Ishikawa (cell line): ENCODE measurements around the gene P4HTM.

Source experiments
- CEBPB ChIP-seq: IDR thresholded peaks from 2 replicates; pipeline ENCODE4 v1.6.1; 2012
- CREB1 ChIP-seq: IDR thresholded peaks from 2 replicates; pipeline ENCODE4 v1.6.1; 2012; ENCODE audit warnings: low read depth
- EGR1 ChIP-seq: IDR thresholded peaks from 2 replicates; pipeline ENCODE4 v1.6.1; 2012
- EP300 ChIP-seq: IDR thresholded peaks from 2 replicates; pipeline ENCODE4 v1.6.1; 2012; ENCODE audit warnings: borderline replicate concordance
- FOXM1 ChIP-seq: IDR thresholded peaks from 2 replicates; pipeline ENCODE4 v1.6.1; 2012; ENCODE audit warnings: low read depth, borderline replicate concordance
- MAX ChIP-seq: IDR thresholded peaks from 2 replicates; pipeline ENCODE4 v1.6.1; 2012
- NFIC ChIP-seq: IDR thresholded peaks from 2 replicates; pipeline ENCODE4 v1.6.1; 2012
- RAD21 ChIP-seq: IDR thresholded peaks from 2 replicates; pipeline ENCODE4 v1.6.1; 2012; ENCODE audit warnings: low read depth
- REST ChIP-seq: IDR thresholded peaks from 2 replicates; pipeline ENCODE4 v1.6.1; 2012; ENCODE audit warnings: low read depth, mild to moderate bottlenecking
- TAF1 ChIP-seq: IDR thresholded peaks from 2 replicates; pipeline ENCODE4 v1.6.1; 2012; ENCODE audit warnings: low read depth, mild to moderate bottlenecking
- TCF12 ChIP-seq: IDR thresholded peaks from 2 replicates; pipeline ENCODE4 v1.6.1; 2012; ENCODE audit warnings: low read depth
- TEAD4 ChIP-seq: IDR thresholded peaks from 2 replicates; pipeline ENCODE4 v1.6.1; 2012
- USF1 ChIP-seq: IDR thresholded peaks from 2 replicates; pipeline ENCODE4 v1.6.1; 2012
- YY1 ChIP-seq: IDR thresholded peaks from 2 replicates; pipeline ENCODE4 v1.6.1; 2012; ENCODE audit warnings: low read depth
- ZBTB7A ChIP-seq: IDR thresholded peaks from 2 replicates; pipeline ENCODE4 v1.6.1; 2012; ENCODE audit warnings: low read depth

Gene P4HTM

DNA sequence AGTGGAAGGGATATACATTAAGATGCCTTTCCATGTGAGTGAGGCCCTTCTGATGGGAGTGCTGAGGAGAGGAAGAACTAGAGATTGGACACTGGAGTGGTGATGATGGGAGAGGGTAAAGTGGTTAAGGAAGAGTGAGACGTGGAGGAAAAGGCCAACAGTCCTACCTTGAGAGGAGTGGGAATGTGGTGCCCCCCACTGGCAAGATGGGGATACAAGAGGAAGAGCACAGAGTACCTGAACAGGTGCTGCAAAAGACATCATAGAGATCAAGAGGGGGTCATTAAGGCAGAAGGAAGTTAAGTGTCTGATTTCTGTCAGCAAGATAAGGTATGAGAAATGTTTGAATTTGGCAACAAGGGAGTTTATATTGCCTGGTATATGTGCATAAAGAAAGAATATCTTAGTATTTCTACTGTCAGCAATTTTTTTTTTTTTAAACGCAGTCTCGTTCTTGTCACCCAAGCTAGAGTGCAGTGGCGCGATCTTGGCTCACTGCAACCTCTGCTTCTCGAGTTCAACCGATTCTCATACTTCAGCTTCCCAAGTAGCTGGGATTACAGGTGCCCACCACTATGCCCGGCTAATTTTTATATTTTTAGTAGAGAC lies 37.4 kb upstream of the P4HTM start:
- TF ChIP-seq RAD21 (peak; percentile 59), TAF1 (no peak)

GRCh38 chr3:48957006-48957705 lies 32.9 kb upstream of the P4HTM start:
- TF ChIP-seq FOXM1 (no peak), ZBTB7A (no peak), REST (no peak), EGR1 (no peak), TAF1 (no peak), CREB1 (no peak), TCF12 (no peak), YY1 (no peak), EP300 (no peak), CEBPB (no peak), NFIC (no peak)

DNA sequence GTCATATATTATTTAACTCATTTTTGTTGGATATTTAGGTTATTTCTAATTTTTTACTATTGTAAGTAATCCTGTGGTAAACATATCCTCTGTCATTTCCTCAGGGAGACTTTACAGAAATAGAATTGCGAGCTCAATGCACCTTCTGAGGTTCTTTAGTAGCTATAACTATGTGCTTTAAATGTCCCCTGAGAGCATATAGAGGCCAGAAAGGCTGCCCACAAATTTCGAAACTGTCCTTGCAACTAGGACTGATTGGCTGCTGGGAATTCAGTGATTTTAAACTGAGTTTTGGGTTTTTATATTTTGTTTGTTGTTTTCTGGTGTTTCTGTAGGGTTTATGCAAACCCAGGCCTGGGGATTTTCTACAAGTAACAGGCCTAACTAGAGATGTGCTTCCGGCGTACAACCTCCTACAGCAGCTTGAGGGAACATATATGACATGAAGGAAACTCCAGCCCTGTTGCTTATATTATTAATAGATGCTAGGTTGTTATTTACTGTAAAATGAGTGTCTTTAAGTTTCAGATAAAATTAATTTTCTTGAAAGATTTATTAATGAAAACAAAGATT lies 29.1 kb upstream of the P4HTM start:
- TF ChIP-seq FOXM1 = no peak
- TF ChIP-seq MAX = no peak
- no peak for TF ChIP-seq ZBTB7A
- TF ChIP-seq USF1 = no peak
- no peak for TF ChIP-seq TCF12
- TF ChIP-seq YY1 = no peak
- TF ChIP-seq TEAD4 = no peak
- TF ChIP-seq EP300 = no peak
- no peak for TF ChIP-seq RAD21
- TF ChIP-seq REST = no peak
- no peak for TF ChIP-seq TAF1
- TF ChIP-seq CREB1 = no peak
- TF ChIP-seq EGR1 = no peak
- TF ChIP-seq NFIC = no peak
- no peak for TF ChIP-seq CEBPB

DNA sequence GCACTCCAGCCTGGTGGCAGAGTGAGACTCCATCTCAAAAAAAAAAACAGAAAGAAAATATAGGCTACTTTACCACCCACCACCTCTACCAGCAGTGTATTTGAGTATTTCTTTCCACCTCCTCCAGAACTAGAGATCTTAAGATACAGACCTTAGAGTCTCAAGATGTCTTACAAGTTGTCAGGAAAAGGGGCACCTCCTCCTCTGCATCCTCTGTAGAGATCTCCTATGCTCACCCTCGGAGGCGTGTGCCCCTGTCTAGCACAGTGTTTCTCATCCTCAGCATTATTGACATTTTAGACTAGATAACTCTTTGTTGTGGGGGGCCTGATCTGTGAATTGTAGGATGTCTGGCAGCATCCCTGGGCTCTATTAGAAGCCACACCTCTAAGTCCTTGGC lies 27.7 kb upstream of the P4HTM start:
- TF ChIP-seq CREB1 = no peak
- no peak for TF ChIP-seq TCF12

DNA sequence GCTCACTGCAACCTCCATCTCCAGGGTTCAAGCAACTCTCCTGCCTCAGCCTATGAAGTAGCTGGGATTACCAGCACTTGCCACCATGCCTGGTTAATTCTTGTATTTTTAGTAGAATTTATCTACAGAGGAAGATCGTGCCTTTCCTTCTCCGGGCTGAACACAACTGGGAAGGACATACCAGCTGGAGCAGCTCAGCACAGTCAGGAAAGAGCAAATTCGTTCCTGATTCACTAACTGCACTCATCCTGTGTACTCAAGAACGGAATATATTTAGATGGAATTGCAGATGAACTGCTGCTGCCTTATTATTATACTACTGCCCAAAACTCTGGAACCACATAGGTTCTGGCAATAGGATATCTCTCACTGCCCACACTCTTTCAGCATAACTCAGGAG lies 27.1 kb upstream of the P4HTM start:
- TF ChIP-seq TEAD4 (no peak), MAX (no peak), CREB1 (no peak), NFIC (no peak), TAF1 (no peak)

DNA sequence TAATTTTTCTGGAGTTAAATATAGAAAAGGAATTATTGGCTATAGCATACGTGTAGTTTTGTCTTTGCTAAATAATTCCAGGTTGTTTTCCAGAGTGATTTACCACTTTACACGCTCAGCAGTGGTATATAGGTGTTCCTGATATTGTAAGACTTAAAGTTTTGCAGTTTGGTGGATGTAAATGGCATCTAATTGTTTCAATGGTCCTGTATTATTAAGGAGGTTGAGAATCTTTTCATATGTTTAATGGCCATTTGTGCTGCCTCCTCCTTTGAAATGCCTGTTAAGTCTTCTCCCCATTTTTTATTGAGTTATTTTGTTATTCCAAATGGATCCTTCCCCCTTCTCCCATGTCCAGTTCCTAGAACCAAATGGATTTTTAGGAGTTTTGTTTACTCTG lies 26.4 kb upstream of the P4HTM start:
- no peak for TF ChIP-seq USF1
- no peak for TF ChIP-seq FOXM1
- no peak for TF ChIP-seq REST
- TF ChIP-seq MAX = no peak
